HG02763 (cell line): ENCODE results near the gene GLI2.

Experiments used
- ATAC-seq: cut with Tn5 transposase; IDR thresholded peaks from one replicate; pipeline ENCODE4 v1.9.1; 2021; ENCODE audit warnings: mild to moderate bottlenecking, moderate library complexity; ENCODE audit not compliant: unreplicated experiment

The GLI2 gene

GRCh38 chr2:120735746-120736170 is at the start of gene GLI2:
Gene GLI2 (plus strand): TSS chr2:120735868. CDS start chr2:120797321, 61,453 bp downstream.
- ATAC-seq, result no peak

- no peak for ATAC-seq
Measured at GRCh38 chr2:120685974-120686297, 49.7 kb upstream of the GLI2 start.

GRCh38 chr2:120686511-120687168 is 49.0 kb upstream of the GLI2 start:
- no peak for ATAC-seq

GRCh38 chr2:120687210-120687609 is 48.5 kb upstream of the GLI2 start:
- ATAC-seq, result no peak

GRCh38 chr2:120690521-120690920 is 45.1 kb upstream of the GLI2 start:
- ATAC-seq, result no peak

GRCh38 chr2:120691410-120691809 is 44.3 kb upstream of the GLI2 start:
- ATAC-seq, result no peak

- no peak for ATAC-seq
Measured at GRCh38 chr2:120692691-120693090, 43.0 kb upstream of the GLI2 start.

GRCh38 chr2:120693121-120693520 is 42.5 kb upstream of the GLI2 start:
- no peak for ATAC-seq

GRCh38 chr2:120694034-120694433 is 41.6 kb upstream of the GLI2 start:
- ATAC-seq, result no peak

- no peak for ATAC-seq
Measured at GRCh38 chr2:120697471-120697870, 38.2 kb upstream of the GLI2 start.

- no peak for ATAC-seq
Measured at GRCh38 chr2:120699292-120699691, 36.4 kb upstream of the GLI2 start.

- no peak for ATAC-seq
Measured at GRCh38 chr2:120700659-120701058, 35.0 kb upstream of the GLI2 start.

GRCh38 chr2:120701096-120701495 is 34.6 kb upstream of the GLI2 start:
- ATAC-seq, result no peak

- no peak for ATAC-seq
Measured at GRCh38 chr2:120701499-120701898, 34.2 kb upstream of the GLI2 start.

- ATAC-seq, result no peak
Measured at GRCh38 chr2:120702061-120702460, 33.6 kb upstream of the GLI2 start.

- ATAC-seq, result no peak
Measured at GRCh38 chr2:120702801-120703200, 32.9 kb upstream of the GLI2 start.

GRCh38 chr2:120703330-120703994 is 32.2 kb upstream of the GLI2 start:
- no peak for ATAC-seq

- no peak for ATAC-seq
Measured at GRCh38 chr2:120704696-120705095, 31.0 kb upstream of the GLI2 start.

GRCh38 chr2:120707816-120708215 is 27.9 kb upstream of the GLI2 start:
- no peak for ATAC-seq

GRCh38 chr2:120708944-120709607 is 26.6 kb upstream of the GLI2 start:
- no peak for ATAC-seq

GRCh38 chr2:120709608-120710041 is 26.0 kb upstream of the GLI2 start:
- ATAC-seq, result no peak

GRCh38 chr2:120710256-120710655 is 25.4 kb upstream of the GLI2 start:
- ATAC-seq, result no peak
